ENCODE data around the gene AMER1. TPM values are rescaled to one million over a fixed set of nuclear protein-coding genes. Genes with fewer than 3 reads are reported as not detected.

Gene AMER1
- polyA plus RNA-seq, 4 donors = 7.4 to 12.7 (median 8.3) TPM

- DNase-seq (ENCODE audit: low read depth in 4 of 4, low spot score in 3 of 4) = no peak
Observed at GRCh38 chrX:64186974-64187761, 18.3 kb downstream of the AMER1 start.

DNA sequence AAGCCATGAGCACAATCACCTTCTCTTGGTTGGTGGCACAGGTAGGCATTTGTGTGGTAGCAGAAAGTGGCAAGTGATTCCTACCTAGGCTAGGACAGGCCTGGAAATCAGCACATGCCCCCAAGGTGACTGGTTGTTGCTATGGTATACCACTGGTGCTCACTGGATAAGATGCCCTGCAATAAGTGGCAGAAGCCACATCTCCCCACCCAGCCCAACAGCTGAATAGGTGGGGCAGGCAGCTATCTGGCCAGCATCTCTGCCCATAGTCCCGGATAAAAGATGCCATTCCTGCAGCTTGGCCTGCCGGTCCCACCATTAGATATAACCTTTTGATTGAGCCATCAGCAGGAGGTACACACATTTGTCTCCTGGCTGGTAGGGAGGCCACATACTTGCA lies 21.1 kb downstream of the AMER1 start:
- DNase-seq (ENCODE audit: low read depth in 4 of 4, low spot score in 3 of 4) = no peak

- no peak for DNase-seq (ENCODE audit: low read depth in 4 of 4, low spot score in 3 of 4)
Observed at GRCh38 chrX:64182208-64182607, 23.3 kb downstream of the AMER1 start.

DNA sequence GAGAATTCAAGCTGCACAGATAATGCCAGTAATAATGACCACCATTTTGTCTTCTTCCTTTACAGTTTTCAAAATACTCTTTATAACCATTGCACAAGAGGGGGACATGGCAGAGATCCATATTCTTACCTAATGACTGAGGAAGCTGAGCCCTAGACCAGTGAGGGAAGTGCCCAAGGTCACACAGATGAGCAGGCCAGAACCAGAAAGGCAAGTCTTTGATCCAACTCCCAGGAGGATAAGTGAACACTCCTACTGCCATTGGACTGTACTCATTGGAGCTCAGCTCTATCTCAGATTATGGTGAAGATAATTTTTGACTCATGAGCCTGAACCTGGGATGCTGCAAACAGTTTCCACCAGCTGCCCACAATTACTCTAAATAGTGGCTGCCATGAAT lies 28.6 kb downstream of the AMER1 start:
- no peak for DNase-seq (ENCODE audit: low read depth in 4 of 4, low spot score in 3 of 4)

- no peak for DNase-seq (ENCODE audit: low read depth in 4 of 4, low spot score in 3 of 4)
Observed at GRCh38 chrX:64169988-64170387, 35.5 kb downstream of the AMER1 start.

DNA sequence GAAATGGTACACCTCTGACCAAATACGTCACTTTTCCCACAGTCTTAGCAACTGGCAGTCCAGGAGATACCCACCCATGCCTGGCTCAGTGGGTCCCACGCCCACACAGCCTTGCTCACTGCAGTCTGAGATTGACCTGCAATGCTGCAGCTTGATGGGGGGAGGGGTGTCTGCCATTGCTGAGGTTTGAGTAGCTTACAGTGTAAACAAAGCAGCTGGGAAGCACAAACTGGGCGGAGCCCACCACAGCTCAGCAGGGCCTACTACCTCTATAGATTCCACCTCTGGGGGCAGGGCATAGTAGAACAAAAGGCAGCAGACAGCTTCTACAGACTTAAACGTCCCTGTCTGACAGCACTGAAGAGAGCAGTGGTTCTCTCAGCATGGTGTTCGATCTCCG lies 52.7 kb downstream of the AMER1 start:
- DNase-seq (ENCODE audit: low read depth in 4 of 4, low spot score in 3 of 4) = no peak

DNA sequence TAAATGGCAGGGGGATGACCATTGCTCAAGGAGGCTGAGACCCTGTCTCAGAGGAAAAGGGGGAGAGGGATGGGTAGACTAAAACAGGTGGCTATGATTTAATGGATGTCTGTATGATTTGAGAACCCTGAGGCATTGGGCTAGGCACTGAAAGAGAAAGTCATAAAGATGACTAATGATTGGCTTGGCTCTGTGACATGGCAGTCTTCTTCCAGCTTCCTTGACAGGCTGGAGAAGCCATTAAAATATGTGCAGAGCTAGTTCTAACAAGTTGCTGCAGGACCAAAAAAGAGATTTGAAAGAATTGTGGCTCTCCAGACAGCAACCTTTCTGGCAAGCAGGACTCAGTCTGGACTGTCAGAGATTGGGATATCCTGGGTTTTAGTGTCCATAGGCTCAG lies 53.6 kb downstream of the AMER1 start:
- no peak for DNase-seq (ENCODE audit: low read depth in 4 of 4, low spot score in 3 of 4)

DNA sequence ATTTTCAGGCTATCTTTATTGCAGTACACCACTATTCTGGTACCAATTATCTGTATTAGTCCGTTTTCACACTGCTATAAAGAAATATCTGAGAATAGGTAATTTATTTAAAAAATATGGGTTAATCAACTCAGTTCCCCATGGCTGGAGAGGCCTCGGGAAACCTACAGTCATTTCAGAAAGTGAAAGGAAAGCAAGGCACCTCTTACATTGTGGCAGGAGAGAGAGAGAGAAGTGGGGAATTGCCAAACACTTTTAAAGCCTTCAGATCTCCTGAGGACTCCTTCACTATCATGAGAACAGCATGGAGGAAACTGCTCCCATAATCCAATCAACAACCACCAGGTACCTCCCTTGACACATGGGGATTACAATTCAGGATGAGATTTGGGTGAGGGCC lies 54.7 kb downstream of the AMER1 start:
- no peak for DNase-seq (ENCODE audit: low read depth in 4 of 4, low spot score in 3 of 4)

Other genes with a start within 250 kb of the AMER1 start
- gene ASB12, start 24.9 kb upstream of the AMER1 start, polyA plus RNA-seq (ENCODE audit: insufficient read length in 4 of 4) = under 1 TPM; 0.48 to 0.66 (median 0.61) TPM
- 1 to 10 TPM; 2.4 to 2.8 (median 2.6) TPM for gene MTMR8, start 189.7 kb upstream of the AMER1 start, polyA plus RNA-seq (ENCODE audit: insufficient read length in 4 of 4)